ENCODE data around the gene ZNF57.

GRCh38 chr19:2944403-2944774, 43.7 kb downstream of the ZNF57 start:
- no peak for TF ChIP-seq CTCF (conservative IDR thresholded peaks at IDR 0.05 in 1 of 2, IDR thresholded peaks at IDR 0.05 in 1 of 2; ENCODE audit: low read depth in 1 of 2, low read length in 2 of 2)
- no peak for TF ChIP-seq EZH2 (IDR thresholded peaks at IDR 0.05; ENCODE audit: low read length, missing control alignments)

Measured in fibroblast of lung (primary cell).